Stimulated activated CD4-positive, alpha-beta T cell treated with anti-CD3 and anti-CD28 coated beads, Interleukin-2, amount 100 ng/mL, for 24 hours (primary cell): ENCODE measurements around the gene RAB9A.
"Not testable (repeated sequence)": the region's sequence is repeated elsewhere in the genome, so short reads cannot be mapped to it uniquely, and the experiment has no call there.

Experiments
- DNase-seq, 2 donors: peaks; one replicate each; pipeline ENCODE4 v3.0.0-alpha.2; 2020

Gene RAB9A

DNA sequence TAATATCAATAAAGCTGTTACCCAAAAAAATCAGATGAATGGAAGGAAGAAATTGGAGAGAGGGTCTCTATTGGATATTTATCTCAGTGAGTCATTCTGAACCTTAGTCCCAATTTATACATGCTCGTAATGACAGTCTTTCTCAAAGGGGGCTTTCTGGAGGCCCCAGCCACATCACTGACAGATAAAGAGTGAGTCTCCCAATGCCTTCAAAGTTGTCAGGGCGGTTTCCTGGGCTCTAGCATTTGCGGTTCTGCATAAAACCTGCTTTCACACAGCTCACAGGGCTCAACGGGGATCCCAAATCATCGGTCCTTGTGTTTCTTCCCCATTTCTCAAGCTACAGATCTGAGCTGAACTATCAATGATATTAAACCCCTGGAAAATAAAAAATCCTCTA lies 18.7 kb upstream of the RAB9A start:
- no peak for DNase-seq

DNA sequence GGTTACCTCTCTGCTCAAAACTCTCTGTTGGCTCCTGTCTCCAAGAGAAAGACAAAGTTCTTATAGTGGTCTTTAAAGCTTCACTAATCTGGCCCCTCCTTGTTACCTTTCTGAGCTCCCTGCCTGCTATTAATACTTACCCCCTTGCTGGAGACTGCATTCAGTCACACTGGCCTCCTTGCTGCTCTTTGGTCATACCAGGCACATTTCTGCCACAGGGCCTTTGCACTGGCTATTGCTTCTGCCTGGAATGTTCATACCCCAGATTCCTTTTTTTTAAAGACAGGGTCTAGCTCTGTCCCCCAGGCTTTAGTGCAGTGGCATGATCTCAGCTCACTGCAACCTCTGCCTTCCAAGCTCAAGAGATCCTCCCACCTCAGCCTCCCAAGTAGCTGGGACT lies 15.9 kb upstream of the RAB9A start:
- no peak for DNase-seq

DNA sequence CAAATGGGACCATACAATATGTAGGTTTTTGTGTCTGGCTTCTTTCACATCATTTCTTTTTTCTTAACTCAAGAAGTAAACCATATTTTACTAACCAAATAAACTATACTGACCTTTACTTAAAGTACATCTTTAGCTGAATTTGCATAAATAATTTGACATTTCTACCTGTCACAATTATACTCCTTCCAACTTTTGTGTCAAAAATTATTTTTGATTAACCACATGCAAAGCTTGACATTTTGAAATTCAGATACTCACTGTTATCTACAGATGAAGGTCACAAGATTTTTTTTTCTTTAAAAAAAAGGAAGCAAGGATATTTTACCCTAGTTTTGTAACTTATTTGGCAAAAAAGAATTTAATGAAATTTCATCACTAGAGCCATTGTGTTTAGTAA lies 12.0 kb upstream of the RAB9A start:
- no peak for DNase-seq

DNA sequence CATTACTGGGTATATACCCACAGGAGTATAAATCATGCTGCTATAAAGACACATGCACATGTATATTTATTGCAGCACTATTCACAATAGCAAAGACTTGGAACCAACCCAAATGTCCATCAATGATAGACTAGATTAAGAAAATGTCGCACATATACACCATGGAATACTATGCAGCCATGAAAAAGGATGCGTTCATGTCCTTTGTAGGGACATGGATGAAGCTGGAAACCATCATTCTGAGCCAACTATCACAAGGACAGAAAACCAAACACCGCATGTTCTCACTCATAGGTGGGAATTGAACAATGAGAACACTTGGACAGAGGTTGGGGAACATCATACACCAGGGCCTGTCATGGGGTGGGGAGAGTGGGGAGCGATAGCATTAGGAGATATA lies 9.2 kb upstream of the RAB9A start:
- not testable (repeated sequence) for DNase-seq

DNA sequence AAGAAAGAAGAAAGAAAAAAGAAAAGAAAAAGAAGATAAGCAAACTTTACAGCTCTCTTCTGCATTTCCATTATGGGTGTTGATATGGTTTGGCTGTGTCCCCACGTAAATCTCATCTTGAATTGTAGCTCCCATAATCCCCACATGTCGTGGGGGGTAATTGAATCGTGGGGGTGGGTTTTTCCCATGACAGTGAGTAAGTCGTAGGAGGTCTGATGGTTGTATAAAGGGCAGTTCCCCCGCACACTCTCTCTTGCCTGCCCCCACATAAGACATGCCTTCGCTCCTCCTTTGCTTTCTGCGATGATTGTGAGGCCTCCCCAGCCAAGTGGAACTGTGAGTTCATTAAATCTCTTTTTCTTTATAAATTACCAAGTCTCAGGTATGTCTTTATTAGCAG lies 7.3 kb upstream of the RAB9A start:
- no peak for DNase-seq

DNA sequence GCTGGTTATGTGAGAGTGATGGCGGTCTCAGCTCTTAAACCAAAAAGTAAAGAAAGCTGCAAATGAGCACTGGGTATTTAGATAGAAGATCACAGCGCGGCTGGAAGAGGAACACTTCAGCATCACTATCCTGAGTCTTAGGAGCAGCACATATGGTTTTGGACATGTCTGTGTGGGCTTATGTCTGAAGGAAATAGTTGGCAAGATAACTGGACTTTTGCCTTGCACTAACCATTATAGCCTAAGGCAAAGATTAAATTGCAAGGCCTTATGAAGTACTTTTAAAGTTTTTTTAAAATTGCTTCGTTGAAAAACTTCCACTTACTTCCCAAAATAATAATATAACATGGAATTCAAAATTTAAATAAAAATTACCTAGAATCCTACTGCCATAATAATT lies 4.6 kb upstream of the RAB9A start:
- DNase-seq, result no peak

DNA sequence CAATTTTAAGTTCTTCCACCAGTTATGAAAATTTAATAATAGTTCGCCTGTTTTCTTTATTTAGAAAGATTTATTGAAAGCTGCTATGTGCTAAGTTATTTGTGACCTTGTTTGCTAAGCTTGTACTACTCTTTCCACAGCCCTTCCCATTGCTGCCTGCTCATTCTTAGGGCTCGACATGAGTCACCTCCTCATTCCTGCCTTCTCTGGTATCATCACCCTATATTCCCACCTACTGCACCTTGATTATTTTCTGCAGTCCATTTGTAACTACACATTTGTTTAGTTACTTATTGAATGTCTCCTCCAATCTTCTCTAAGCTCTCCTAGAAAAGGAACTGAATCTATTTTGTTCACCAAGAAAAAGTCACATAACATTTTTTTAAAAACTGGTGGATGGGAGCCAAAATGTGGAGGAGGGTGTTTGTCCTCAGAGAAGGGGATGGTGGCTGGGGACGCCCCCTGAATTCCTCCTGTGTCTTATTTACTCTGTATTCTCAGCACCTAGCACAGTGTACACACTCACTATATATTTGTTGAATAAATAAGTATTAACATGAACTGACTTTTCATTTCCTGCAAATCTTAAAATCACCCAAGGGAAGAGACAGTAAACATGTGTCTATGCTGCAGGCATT lies 3.7 kb upstream of the RAB9A start:
- DNase-seq, result no peak

DNA sequence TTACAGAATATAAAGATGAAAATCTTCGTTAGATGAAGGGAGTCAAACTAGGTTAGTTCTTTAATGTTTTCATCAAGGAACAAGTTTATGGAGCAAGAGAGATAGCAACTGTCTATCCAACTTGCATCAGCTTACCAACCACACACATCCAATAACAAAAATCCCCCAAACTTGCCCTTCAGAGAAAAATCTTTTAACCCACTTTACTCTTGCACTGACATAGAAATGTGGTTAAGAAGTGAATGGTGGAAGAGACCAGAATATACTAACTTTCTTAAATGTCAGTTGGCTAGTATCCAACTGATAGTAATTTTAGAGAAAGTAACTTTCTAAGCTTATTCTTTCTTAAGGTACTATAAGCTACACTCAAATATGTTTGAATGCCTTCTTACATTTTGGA lies 1.7 kb upstream of the RAB9A start:
- DNase-seq, result no peak

DNA sequence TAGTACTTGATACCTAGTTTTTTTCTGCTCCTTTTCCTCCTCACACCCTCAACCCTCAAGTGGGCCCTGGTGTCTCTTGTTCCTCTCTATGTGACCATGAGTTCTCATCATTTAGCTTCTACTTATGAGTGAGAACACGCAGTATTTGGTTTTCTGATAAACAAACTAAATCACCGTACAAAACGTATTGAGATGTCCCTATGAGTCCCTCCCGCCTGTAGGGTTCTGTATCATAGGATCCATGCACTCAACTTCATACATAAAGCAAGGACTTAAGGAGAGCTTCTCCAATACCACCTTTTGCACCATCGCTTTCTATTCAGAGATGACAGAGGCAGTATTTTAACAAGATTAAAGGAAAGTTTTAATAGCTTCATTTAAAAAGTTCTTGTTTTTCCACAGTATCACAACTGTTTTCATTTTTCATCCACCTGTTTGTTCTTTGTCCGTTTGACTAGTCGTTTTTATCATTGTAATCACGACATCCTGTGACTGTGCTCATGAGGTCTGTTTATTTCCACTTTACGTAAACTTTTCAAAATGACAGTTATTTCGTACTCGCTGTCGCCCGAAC lies 457 bp upstream of the RAB9A start:
- DNase-seq, result no peak

DNA sequence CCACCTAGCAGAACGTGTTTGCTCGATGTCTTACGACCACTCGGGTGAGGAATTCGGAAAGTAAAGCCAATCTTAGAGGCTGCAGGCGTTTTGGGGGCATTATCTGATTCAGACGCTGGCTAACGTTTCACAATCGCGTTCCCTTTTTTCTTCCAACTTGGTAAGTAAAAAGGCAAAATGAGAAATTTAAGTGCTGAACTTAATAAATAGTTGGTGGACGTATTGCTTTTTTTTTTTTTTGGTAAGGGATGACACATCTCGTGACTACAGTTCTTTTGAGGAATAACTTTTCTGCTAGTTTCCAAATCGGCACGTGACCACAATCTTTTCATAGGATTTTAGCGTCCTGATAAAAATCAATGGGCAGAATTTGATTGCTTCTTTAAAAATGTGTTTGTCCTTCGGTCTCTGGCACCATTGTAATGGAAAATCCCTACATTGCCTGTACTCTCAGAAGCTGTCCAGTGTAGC lies 848 bp downstream of the RAB9A start:
- DNase-seq, result no peak

DNA sequence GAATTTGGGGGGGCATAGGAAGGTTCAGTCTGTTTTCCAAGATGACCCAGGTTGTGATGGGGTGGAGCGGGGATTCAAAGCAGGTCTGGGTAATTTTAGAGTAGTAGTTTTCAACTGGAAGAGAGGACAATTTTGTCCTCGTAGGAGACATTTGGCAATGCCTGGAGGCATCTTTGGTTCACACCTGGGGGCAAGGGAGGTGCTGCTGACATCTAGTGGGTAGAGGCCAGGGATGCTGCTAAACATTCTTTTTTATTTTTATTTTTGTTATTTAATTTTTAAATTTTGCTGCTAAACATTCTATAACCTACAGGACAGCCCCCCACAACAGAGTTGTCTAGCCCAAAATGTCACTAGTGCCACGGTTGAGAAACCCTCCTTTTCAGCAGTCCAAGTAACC lies 1.9 kb downstream of the RAB9A start:
- DNase-seq, result no peak

DNA sequence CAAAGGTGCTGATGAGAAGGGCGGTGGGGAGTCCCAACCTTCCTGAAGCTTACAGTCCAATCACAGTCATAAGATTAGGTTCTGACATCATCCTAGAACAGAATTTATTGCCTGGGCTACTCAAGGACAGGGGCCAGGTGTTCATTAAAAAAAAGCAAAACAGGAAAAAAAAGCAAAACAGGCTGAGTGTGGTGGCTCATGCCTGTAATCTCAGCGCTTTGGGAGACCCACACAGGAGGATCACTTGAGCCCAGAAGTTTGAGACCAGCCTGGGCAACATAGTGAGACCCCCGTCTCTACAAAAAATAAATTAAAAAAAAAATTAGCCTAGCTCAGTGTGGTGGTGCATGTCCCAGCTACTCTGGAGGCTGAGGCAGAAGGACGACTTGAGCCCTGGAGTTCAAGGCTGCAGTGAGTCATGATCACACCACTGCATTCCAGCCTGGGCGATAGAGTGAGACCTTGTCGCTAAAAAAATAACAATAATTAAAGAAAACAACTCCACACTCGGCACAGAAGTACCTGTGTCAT lies 3.0 kb downstream of the RAB9A start:
- DNase-seq, result no peak

DNA sequence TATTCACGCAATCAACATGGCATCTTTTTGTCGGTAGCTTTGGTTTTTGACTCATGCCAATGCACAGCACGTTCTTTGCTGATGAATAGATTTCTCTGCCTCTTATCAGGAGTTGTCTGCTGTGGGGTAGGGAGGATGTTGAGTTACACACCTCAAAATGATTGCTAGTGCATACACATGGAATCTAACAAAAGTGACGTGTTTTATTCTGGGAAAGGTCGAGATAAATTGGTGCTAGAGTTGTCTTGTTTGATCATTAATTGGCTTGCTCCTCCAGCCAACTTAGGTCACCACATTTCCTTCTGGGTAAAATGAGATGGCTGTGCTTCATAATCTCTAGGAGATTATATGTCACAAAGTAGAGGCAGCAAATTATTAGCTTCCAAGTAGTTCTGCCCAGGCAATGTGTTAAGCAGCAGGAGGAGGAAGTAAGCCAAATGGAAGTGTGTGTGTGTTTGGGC lies 3.9 kb downstream of the RAB9A start:
- DNase-seq, result no peak

DNA sequence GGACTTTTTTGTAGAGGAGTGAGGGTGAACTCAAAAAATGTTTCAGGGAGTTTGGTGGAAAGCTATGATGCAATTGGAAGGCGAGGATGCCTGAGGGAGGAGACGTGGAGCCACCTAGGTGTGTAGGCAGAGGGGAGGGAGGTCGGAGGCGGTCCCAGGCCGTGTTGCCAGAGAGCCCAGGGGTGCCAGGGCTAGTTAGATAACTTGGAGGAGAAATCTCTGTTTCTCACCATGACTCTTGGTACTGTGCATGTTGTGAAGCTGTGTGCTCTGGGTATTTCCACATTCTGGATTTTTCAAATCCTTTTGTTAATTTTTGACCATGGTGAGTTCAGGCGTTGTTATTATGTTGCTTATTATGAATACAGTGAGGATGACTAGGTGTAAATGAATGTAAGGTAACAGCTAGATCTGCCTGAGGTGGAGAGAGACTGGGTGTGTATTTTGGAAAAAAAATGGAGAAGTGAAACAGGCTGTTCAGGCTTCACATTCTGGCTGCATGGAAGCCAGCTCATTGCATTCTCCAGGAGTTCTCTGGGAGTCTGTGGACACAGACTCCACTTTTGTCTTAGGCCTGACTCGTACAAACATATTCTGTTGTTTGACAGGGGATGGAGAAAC lies 4.5 kb downstream of the RAB9A start:
- no peak for DNase-seq

DNA sequence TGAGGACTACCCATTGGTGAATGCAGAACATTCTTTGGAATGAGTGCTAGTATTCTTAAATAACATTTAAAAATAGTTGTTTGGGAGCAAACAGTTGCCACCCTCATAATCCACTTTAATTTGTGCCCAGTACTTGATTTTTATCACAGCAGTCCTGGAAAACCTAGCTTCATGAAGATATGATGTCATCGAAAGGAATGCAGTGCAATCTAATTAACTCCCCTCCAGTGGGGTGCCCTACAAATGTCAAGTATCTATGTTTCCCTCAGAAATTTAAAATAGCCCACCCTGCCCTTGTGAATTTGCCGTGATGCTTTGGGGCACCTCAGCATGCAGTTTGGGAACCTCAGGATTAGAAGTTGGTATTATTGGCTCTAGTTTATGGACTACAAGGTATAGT lies 5.4 kb downstream of the RAB9A start:
- DNase-seq, result no peak

DNA sequence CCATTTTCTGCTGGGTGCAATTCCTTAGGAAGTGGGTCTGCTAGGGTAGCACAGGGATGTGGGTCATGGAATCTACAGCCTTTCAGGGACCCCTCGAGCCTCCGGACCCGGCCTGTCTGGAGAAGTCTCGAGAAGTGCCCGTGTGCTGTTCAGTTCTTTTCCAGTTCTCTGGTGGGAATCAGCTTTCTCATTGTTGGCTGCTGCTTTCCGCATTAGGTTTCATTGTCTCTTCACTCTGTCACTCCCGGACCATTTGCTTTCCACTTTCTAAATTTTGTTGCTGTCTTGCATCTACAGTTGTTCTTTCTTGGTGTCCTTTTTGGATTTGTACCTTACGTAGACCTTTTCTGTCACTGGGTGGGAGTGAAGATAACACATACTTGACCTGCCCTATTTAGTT lies 6.1 kb downstream of the RAB9A start:
- no peak for DNase-seq

DNA sequence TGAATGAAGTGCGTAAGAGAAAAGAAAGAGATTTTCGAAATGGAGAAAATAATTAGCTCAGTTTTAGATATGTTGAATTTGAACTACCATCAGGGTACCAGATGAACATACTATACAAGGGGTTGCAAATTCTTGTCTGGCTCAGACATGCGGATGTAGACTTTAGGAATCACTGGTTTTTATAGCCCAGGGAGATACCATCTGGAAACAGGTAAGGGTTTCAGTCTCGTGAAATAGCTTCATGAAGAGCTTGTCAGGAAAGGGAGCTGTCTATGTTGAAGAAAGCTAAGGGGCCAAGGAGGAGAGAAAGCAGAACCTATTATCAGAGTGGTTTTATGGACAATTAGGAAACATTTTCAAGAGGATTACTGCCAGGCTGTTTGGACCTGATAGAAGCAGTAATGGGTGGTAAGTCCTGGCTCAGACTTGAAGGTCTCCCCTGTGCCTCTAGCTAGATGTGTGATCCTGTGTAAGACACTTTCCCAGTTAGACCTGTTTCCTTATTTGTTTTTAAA lies 6.7 kb downstream of the RAB9A start:
- no peak for DNase-seq

DNA sequence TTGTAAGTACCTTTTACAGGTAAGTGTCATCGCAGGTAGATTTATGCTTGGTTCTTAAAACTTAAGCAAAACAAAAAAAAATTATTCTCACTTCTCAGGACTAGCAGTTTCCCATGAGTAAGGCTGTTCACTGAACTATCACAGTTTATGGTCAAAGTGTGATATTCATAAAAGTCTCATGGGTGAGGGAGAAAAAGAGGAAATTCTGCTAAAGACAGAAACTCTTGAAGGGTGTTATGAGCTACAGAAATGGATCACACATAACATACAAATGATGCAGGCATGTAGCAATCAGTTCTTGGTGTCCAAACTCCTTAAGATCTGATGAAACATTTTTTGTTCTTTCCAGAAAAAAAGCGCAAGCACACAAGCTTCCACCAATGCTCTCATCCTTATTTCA lies 8.5 kb downstream of the RAB9A start:
- no peak for DNase-seq

DNA sequence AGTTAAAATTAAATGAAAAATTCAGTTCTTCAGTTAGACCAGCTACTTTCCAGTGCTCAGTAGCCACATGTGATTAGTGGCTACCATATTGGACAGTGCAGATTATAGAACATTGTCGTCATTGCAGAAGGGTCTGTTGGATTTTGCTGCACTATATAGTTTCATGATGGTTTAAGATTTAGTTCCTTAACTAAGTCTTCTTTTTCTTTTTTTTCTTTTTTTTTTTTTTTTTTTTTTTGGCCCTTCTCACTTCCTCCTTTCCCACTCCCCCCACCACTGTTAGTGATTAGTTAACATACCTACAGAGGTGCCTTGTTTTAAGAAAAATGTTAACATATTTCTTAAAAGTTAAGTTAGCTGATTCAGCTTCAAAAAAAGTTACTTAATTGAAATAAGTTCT lies 9.0 kb downstream of the RAB9A start:
- DNase-seq, result no peak

DNA sequence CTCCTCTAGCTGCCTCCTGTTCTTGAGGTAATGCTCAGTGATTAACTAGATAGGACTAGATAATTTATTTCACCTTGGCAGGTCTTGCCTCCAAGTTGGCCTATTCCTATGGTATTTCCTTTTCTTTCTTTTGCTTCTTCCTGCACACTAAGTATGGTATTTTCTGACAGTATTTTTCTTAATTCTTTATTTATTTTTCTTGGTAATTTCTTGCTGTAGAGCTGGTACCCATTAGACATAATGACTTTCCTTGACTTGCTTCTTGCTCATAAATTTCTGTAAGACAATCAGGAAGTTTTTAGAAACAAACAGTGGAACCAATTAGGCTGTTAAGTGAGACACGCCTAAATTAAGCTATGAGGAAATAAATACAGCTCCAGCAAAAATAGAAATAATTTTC lies 9.5 kb downstream of the RAB9A start:
- DNase-seq, result no peak

DNA sequence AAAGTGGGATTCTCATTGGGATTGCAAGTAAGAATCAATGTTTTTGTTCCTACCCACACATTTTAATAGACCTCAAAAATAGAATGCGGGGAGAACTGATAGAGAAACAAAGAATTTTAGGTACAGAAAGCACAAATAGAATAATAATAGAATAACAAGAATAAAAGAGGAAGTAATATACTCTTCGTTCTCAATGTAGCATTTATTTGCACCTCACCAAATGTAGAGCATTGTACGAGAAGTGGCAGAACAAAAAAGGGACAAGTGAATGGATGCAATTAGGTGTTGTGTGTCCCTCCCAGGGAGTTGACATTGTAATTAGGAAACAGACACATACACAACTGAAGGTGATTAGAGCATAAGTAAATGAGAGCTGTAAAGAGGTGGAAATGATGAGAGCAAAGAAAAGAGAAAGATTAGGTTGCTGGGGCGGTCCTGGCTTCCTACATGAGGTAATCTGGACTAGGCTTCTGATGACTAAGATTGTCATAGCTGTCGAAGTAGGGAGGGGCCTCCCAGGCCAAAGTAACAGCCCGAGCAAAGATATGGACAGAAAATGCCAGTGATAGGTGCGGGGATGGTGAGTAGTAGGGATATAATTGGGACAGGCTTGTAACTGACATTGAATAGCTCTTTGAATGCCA lies 10.4 kb downstream of the RAB9A start:
- no peak for DNase-seq

DNA sequence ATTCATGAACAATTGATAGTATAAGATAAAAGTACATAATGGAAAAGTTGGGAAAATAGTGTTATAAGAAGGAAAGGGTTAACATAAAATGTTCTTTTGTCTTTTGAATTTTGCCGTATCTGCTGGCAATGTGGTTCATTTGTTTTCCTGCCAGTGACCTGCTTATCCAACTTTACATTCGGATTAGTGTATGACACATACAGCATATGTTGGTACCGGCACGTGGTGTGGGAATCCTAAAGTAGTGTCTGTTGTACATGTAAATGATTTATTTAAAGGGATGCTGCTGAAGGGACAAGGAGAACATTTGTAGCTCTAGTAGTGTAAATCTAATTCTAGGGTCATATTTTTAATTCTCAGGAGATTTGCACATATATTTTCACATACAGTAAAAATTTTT lies 11.5 kb downstream of the RAB9A start:
- DNase-seq, result no peak

DNA sequence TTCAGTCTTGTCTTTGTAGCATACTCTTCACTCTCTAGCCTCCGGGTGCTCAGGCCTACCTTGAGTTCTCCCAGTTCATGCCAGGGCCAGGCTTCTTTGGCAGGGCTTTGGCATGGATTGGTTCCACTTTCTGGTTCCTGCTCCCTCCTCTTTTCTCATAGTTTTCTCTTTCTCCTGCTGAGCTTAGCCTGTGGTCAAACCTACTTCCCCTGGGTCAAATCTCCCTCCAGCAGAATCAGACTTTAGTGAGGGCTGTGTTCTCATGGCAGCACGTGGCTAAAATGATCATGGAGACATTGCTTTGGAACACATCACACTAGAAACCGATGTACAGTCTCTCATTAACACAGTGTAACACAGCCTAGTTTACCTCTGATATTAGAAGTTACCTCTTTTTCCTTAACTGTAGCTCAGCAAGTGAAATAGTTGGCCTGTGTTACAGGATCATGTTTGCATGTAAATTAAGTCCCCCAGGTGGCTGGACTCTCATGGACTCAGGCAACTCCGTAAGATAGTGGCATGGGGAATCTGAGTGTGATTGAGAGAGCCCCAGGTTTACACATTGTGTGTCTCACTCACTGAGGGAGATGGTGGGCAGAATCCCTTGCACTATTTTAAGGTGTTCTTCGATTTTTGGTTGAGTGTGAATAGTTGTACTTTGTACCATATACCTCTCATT lies 13.3 kb downstream of the RAB9A start:
- no peak for DNase-seq
